Activated CD4-positive, alpha-beta T cell treated with anti-CD3 and anti-CD28 coated beads for 24 hours (primary cell): ENCODE data around the gene SLC7A4.
"Not testable (repeated sequence)": the region's sequence is repeated elsewhere in the genome, so short reads cannot be mapped to it uniquely, and the experiment has no call there.

ENCODE experiments used
- DNase-seq, 2 donors: peaks; one replicate each; pipeline ENCODE4 v3.0.0-alpha.2; 2020; ENCODE audit warnings: low read depth in 2 of 2

The SLC7A4 gene

GRCh38 chr22:21064425-21064824 is 32.1 kb upstream of the SLC7A4 start:
- not testable (repeated sequence) for DNase-seq

- not testable (repeated sequence) for DNase-seq
Measured at GRCh38 chr22:21061660-21062321, 29.4 kb upstream of the SLC7A4 start.

GRCh38 chr22:21060363-21060762 is 28.0 kb upstream of the SLC7A4 start:
- not testable (repeated sequence) for DNase-seq

GRCh38 chr22:21055880-21056319 is 23.5 kb upstream of the SLC7A4 start:
- no peak for DNase-seq

- DNase-seq, result no peak
Measured at GRCh38 chr22:21055564-21055834, 23.1 kb upstream of the SLC7A4 start.

- DNase-seq, result no peak
Measured at GRCh38 chr22:21054714-21055563, 22.6 kb upstream of the SLC7A4 start.

GRCh38 chr22:21054046-21054713 is 21.8 kb upstream of the SLC7A4 start:
- DNase-seq, result no peak

GRCh38 chr22:21052715-21053459 is 20.5 kb upstream of the SLC7A4 start:
- DNase-seq, result no peak

- DNase-seq, result no peak
Measured at GRCh38 chr22:21051831-21052400, 19.6 kb upstream of the SLC7A4 start.

GRCh38 chr22:21051145-21051830 is 18.9 kb upstream of the SLC7A4 start:
- no peak for DNase-seq

- not testable (repeated sequence) for DNase-seq
Measured at GRCh38 chr22:21048965-21049364, 16.6 kb upstream of the SLC7A4 start.

GRCh38 chr22:21048448-21048847 is 16.1 kb upstream of the SLC7A4 start:
- DNase-seq, result not testable (repeated sequence)

GRCh38 chr22:21047730-21048129 is 15.4 kb upstream of the SLC7A4 start:
- DNase-seq, result no peak

- DNase-seq, result no peak
Measured at GRCh38 chr22:21047035-21047661, 14.8 kb upstream of the SLC7A4 start.

GRCh38 chr22:21045585-21046294 is 13.4 kb upstream of the SLC7A4 start, which contains the start of gene LRRC74B:
TSS of gene LRRC74B (plus strand) at chr22:21045946. CDS start at chr22:21045987, 41 bp downstream.
- DNase-seq, result peak; percentile 58 to 60

- no peak for DNase-seq
Measured at GRCh38 chr22:21044931-21045584, 12.7 kb upstream of the SLC7A4 start.

GRCh38 chr22:21043860-21044535 is 11.6 kb upstream of the SLC7A4 start:
- no peak for DNase-seq

- DNase-seq, result no peak
Measured at GRCh38 chr22:21042978-21043859, 10.9 kb upstream of the SLC7A4 start.
